GM21528 (cell line): Measurements from ENCODE around the gene EFCAB6.

Source experiments
- ATAC-seq: cut with Tn5 transposase; IDR thresholded peaks from one replicate; pipeline ENCODE4 v1.9.1; 2021; ENCODE audit warnings: mild to moderate bottlenecking, moderate library complexity; ENCODE audit not compliant: unreplicated experiment, low FRiP score

Gene EFCAB6

DNA sequence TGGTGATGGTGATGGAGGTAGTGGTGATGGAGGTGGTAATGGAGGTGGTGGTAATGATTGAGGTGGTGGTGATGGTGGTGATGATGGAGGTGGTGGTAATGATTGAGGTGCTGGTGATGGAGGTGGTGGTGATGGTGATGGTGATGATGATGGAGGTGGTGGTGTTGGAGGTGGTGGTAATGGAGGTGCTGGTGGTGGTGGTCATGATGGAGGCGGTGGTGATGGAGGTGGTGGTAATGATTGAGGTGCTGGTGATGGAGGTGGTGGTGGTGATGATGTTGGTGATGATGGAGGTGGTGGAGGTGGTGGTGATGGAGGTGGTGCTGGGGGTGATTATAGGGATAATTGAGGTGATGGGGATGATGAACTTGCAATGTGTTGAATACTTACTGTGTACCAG is 320.4 kb downstream of the EFCAB6 start:
- no peak for ATAC-seq

DNA sequence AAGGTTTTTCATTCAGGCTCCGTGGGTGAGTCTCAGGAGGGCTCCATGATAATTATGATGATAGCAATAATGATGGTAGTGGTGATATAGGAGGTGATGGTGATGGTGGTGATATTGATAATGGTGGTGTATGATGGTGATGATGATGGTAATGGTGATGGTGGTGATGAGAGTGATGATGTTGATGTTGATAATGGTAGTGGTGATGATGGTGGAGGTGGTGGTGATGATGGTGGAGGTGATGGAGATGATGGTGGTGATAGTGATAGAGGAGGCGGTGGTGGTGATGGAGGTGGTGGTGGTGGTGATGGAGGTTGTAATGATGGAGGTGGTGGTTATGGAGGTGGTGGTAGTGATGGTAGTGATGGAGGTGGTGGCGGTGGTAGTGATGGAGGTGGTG is 320.9 kb downstream of the EFCAB6 start:
- no peak for ATAC-seq

DNA sequence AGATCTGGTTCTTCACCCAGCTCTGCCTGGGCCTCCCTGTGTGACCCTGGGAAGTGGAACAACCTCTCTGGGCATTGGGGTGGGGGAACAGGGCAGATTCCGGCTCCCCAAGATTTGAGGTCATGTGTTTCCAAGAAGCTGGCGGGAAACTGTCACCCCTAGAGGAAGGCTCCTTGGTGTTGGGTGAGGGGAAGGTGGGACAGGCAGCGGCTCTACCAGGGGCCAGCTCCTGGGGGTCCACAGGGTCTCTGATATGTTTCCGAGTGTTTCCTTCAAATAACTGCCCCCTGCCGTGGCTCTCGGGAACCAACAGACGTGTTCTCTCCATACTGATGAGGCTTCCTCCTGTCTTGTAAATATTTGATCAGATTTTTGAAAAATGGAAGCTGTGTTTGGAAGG is 321.8 kb downstream of the EFCAB6 start:
- ATAC-seq = no peak

DNA sequence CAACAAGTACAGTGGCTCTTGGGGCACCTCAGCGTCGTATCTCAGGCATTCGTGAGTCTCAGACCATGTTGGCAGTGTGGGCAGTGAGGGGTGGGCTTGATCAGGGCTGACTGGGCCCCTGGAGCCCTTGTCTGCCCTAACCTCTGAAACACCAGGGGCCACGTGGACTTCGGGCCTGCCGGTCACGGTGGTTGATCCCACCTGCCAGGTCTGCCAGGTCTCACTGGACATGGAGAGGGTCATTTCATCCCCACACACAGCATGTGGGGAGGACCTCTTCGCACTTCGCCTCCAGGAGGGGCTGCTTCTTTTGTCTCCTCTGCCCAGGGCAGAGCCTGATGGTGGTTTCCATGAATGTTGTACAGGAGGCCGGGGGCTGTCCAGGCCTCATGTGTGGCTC is 323.2 kb downstream of the EFCAB6 start:
- no peak for ATAC-seq

DNA sequence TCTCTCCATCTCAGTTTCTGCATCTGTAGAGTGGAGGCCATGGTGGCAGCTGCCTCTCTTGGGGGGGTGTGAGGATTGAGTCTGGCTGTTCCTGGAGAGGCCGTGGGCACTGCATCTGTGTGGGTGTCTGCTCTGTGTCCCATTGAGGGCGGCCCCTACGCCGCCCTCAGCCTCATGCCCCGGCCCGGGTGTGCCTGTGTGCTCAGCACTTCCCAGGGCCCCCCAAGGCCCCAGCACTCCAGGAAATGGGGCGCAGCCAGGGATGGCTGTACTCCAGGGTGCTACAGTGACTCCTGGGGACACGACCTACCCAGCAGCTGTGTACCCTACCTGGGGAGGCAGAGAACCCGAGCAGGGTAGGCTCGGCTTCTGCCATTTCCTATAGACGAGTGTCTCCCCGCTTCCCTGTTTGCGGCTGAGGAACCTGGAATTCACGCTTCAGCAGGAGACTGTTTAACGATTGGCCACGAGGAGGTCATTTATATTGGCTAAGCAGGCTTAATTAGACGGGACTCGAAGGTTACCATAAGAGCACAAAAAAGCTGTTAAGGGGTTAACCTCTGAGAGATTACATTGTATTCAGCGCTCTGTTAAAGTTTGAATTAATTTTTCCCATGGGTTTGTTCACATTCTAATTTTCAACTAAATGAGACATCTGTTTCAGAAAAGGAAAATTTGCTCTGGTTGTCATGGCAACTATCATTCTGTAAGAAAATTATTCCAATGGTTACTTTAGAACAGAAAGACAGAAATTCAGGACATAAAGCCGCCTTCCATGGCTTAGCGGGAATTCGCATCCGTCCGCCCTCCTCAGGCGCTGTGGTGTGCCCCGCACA is 323.9 kb downstream of the EFCAB6 start:
- no peak for ATAC-seq

DNA sequence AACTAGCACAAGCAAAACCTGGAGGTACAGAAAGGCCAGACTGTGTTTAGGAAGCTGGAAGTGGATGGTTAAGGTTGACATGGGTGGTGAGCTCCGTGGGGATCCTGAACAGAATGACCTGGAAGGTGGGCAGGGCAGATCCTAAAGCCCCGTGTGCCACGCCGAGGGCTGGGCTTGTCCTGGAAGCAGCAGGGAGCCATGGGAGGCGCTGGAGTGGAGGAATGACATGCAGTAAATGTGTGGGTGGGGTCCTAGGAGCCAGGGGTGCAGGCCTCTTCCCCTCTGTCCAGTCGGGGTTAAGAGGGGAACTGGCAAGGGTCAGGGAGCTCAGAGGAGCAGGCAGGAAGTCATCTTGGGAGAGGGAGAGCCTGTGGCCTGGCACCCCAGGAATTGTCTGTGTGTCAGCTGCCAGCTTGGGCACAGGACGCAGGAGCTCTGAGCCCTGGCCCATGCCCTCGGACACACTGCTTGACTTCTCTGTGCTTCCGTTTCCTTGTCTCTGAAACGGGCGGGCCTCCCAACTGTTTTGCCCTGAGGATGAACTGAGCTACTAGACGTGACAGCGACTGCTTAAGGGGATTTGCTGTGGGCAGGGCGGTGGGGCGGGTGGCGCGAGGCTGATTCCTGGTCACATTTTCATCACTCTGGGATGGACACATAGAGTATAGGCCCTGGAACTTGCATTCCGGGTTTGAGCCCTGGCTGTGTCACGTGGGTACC is 324.6 kb downstream of the EFCAB6 start:
- no peak for ATAC-seq

DNA sequence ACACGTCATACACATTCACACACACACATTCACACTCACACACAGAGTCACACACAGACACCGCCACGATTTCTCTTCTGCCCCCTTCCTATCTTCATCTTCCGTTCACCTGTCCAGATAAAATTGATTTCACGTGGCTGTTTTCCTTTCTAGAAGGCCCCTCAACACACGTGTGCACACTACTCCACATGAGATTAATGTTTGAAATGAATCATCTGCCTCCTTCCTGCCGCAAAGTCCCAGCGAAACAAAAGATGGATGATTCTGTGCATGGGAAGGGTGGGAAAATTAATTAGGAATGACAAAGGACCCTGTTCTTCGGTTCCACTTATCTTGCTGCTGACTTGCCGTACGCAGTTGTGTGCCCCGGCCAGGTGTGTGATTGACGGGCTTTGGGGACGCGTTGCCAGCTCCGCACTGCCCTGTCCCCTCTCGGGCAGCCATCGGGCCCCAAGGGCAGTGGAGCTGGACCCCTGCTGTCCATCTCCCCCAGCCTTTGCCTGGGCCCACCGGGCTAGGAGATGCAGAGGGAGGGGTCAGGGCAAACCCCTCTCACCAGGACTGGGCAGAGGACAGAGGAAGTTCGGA is 326.5 kb downstream of the EFCAB6 start:
- ATAC-seq = no peak

DNA sequence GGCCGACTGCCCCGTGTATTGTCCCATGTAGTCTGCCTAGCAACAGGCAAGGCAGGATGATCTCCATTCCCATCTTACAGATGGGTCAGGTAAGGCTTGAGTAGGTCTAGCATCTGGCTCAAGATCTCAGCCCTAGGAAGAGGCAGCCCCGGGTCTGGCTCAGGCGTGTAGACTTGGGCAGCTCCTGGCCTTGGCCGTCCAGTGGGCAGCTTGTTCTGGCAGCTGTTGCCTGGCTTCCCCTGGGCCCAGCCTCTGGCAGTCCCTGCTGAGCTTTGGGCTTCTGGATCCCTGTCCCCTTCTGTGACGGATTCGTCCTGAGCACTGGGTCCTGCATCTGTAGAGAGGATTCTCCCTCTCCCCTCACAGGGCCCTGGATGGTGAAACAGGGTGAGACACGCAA is 327.9 kb downstream of the EFCAB6 start:
- no peak for ATAC-seq

DNA sequence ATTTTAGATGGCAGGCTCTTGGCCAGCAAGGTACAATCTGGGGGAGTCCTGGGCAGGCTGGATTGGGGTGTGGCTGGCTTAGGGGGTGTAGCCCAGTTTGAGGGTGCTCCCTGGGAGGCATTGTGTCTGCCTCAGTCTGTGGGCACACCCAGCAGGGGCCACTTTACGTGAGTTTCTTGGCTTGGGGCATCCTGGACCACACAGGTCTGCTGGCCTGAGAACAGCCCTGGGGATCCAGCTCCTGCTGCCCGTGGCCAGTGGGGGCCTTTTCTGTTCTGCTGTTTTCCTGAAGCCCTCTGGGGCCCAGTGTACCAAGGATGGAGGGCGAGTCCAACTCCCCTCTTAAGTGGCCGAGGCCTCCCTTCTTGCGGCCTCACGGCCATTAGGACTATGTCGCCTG is 328.4 kb downstream of the EFCAB6 start:
- no peak for ATAC-seq

DNA sequence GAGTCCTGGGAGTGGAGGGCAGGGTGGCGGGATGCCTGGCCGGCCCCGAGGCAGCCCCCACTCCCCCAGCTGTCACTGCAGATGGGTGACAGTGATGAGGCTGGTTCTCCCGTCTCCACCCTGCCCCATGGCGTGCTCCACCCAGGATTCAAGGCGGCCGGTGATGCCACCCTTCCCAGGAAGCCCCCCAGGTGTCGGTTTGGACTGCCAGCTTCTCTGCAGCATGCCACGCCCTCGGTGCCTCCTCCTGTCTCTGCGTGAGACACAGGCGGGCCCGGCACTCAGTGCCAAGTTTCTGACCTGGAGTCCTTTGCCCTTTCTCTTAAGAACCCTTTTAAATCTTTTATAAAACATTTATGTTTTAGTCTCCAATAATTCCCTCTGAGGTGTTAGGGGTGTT is 328.8 kb downstream of the EFCAB6 start:
- ATAC-seq = no peak

DNA sequence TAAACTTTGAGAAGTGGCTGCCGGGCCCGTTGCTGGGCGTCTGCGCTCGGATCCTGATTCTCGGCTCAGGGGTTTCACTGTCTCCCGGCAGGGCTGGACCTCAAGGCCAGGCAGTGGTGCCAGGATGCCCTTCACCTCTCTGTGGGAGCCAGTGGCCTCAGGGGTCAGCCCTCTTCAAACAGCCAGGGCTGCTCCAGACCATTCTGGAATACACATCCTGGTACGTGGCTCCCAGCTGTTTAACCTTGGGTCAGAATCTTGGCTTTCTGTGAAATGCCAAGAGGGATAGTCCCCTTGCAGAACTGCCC is 329.8 kb downstream of the EFCAB6 start:
- no peak for ATAC-seq

DNA sequence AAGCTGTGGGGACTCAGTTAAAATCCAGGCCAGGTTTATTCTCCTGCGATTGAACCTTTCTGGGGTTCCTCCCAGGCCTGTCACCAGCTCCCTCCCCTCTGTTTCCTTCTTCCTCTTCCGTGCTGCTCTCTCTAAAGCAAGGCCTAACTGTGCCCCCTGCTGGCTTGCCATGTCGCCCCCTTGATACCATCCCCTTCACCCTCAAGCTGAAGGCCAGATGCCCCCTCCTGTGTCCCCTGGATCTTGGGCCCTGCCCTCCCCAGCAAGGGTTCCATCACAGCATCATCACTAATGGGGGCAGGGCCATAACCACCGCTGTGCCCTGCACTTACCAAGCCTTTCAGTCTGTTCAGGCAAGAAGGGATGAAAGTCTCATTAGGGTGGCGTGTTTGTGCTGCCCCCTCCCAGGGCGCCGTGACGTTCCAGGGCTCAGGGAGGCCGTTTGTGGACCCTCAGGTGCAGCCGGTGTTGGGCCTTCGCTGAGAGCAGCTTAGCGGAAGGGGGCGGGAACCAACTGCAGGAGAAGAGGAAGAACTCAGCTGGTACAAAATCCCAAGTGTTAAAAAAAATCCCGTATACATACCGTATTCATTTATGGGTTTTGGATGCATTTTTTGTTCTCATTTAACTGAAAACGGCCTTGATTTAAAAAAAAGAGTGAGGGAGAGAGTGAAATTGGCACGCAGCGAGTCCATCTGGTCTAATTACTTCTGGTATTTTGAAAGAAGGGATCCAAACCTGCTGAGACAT is 330.4 kb downstream of the EFCAB6 start:
- no peak for ATAC-seq

DNA sequence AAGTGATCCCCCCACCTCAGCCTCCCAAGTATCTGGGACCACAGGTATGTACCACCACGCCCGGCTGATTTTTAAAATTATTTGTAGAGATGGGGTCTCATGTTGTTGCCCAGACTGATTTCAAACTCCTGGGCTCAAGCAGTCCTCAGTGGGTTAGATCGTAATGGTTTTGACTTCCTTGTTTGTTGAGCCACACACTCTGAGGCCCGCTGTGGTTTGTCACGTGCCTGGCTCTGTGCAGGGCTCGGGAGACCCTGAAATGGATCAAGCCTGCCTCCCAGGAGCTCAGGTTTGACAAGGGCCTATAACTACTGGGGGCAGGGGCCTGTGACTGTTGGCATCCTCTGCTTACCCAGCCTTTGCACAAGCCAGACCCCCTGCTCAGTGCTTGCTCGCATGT is 332.1 kb downstream of the EFCAB6 start:
- ATAC-seq = no peak

DNA sequence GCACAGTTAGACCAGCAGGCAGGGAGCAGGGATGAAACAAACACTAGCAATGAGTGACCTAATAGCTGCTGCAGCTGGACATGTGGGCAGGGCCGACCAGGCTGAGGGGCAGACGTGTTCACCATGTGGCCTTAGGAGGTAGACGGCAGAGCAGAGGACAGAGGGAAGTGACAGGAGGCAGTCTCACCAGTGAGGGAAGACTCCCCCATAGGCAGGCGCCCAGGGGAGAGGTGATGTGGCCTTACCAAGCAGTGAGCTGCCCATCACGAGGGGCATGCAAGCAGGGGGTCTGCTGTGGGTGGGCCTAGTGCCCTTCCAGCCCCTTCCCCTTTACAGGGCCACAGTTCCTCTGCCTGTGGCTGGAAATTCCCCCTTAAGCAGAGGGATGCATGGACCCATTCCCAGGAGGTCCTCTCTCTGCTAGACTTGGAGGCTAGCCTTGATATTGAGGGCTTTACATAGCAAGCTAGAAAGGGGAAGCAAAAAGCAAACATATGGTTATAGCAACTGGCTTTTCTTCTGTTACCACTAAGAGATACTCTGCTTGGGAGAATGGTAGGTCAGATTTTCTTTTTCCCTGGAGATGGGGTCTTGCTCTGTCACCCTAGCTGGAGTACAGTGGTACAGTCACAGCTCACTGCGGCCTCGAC is 332.7 kb downstream of the EFCAB6 start:
- ATAC-seq = no peak
